ENCODE results near the gene TCF21.

- TF ChIP-seq CTCF (IDR thresholded peaks at IDR 0.05 in 8 of 11, conservative IDR thresholded peaks at IDR 0.05 in 3 of 11) (no peak), POLR2AphosphoS5 (IDR thresholded peaks at IDR 0.05) (no peak), POLR2A (IDR thresholded peaks at IDR 0.05) (no peak)
Measured at GRCh38 chr6:133865680-133866079, 23.2 kb upstream of the TCF21 start.
